Left lung (tissue), 14 donors: ENCODE measurements around the gene RNF32. TPM values are rescaled to one million over a fixed set of nuclear protein-coding genes. Genes with fewer than 3 reads are reported as not detected.

Experiments
- ATAC-seq: fragments of 200-7000 bp; cut with Tn5 transposase; one replicate; pipeline ENCODE4 v1.9.1; 2020; ENCODE audit warnings: moderate library complexity
- DNase-seq, 4 donors: peaks; one replicate each; pipeline ENCODE4 v3.0.0-alpha.2; 2013 to 2020
- H3K27ac ChIP-seq, 2 donors: fragments of 200-600 bp; sonication (generic) in 1 of 2; one replicate each; pipeline versions ENCODE4 v1.5.0 to v1.8.0; 2020 to 2021
- H3K27me3 ChIP-seq, 2 donors: fragments of 200-600 bp; sonication (generic) in 1 of 2; one replicate each; pipeline versions ENCODE4 v1.5.0 to v1.8.0; 2020 to 2021
- H3K36me3 ChIP-seq, 2 donors: fragments of 200-600 bp; sonication (generic) in 1 of 2; one replicate each; pipeline versions ENCODE4 v1.5.0 to v1.8.0; 2020 to 2021
- H3K4me1 ChIP-seq, 2 donors: fragments of 200-600 bp; one replicate each; pipeline ENCODE4 v1.8.0; 2021
- H3K4me3 ChIP-seq, 2 donors: fragments of 200-600 bp; sonication (generic) in 1 of 2; one replicate each; pipeline versions ENCODE4 v1.5.0 to v1.8.0; 2020 to 2021; ENCODE audit warnings: mild to moderate bottlenecking in 1 of 2
- H3K9me3 ChIP-seq, 2 donors: fragments of 200-600 bp; sonication (generic) in 1 of 2; one replicate each; pipeline versions ENCODE4 v1.5.0 to v1.8.0; 2020 to 2021
- intact Hi-C, 2 donors: fragments of 100-400 bp; cut with DNase I; formaldehyde crosslinking; loops; one replicate each; pipeline versions ENCODE4 v1.11.2 to v1.14.2; 2022
- long read RNA-seq, 12 donors: library from polyadenylated mRNA in 2 of 12; unstranded in 2 of 12; transcript quantifications; one replicate each; pipeline ENCODE4 v2.0.0 and lab custom pipeline, GENCODE V29; 2019 to 2026
- polyA plus RNA-seq, 6 donors: library from polyadenylated mRNA; unstranded; fragments of 120-200 nt; gene quantifications; one replicate each; pipeline ENCODE4 v1.2.1, GENCODE V29; 2013; ENCODE audit not compliant: insufficient read length in 6 of 6
- total RNA-seq, 2 donors: library from RNA; stranded (reverse); fragmentation: NEBNext Ultra II Directional; extraction: Animal tissue kit (Norgen Biotek cat#: 25700); gene quantifications; one replicate each; pipeline ENCODE4 v1.2.1, GENCODE V29; 2021
- TF ChIP-seq, protein P1 (sequence below), 2 donors: fragments of 200-600 bp; sonication (generic) in 1 of 2; IDR thresholded peaks; one replicate each; pipeline versions ENCODE4 v1.5.0 to v1.8.0; 2021; ENCODE audit warnings: antibody characterized with exemption in 2 of 2
- donor health status: DM: no; HTN: yes; CAD: no.
- donor health status: DM: no; HTN: no; CAD: no.

Gene RNF32
- 1 to 10 TPM in 1 of 2 donors, under 1 TPM in 1; 0.85 to 2.0 TPM for total RNA-seq
- 1 to 10 TPM; 3.9 to 7.3 (median 5.4) TPM for polyA plus RNA-seq
- long read RNA-seq, donor 1 = 0 reads
- long read RNA-seq, donor 2, partial matches to known transcripts = 14 of 14 reads
- long read RNA-seq, donor 2, other reads (novel, unspliced or antisense) = 0 of 14 reads
- long read RNA-seq, donor 3 = 0 reads
- long read RNA-seq, donor 4 = 0 reads
- long read RNA-seq, donor 5, partial matches to known transcripts = 17 of 17 reads
- long read RNA-seq, donor 5, other reads (novel, unspliced or antisense) = 0 of 17 reads
- long read RNA-seq, donor 6 = 0 reads
- long read RNA-seq, donor 7, partial matches to known transcripts = 8 of 8 reads
- long read RNA-seq, donor 7, other reads (novel, unspliced or antisense) = 0 of 8 reads
- long read RNA-seq, donor 8 = 0 reads
- long read RNA-seq, donor 9 = 0 reads
- long read RNA-seq, donor 10 = 0 reads
- long read RNA-seq, donor 11, partial matches to known transcripts = 11 of 22 reads
- long read RNA-seq, donor 11, other reads (novel, unspliced or antisense) = 11 of 22 reads
- long read RNA-seq, donor 12, partial matches to known transcripts = 0 of 1 reads
- long read RNA-seq, donor 12, other reads (novel, unspliced or antisense) = 0 of 1 reads

GRCh38 chr7:156640257-156640948 lies at the start of gene RNF32:
RNF32 (plus strand) TSS chr7:156640774; CDS start chr7:156643878, 3,104 bp downstream.
- peak; percentile 98 for ATAC-seq
- H3K9me3 ChIP-seq = no peaks in the 10 kb centered on the region
- peak within 1 kb of the TSS; percentile 75 to 87 for H3K27ac ChIP-seq
- no peaks in the 10 kb centered on the region for H3K27me3 ChIP-seq
- H3K4me1 ChIP-seq = peaks cover 4 to 17% of the 10 kb centered on the region in 2 donors
- TF ChIP-seq, protein P1, sequence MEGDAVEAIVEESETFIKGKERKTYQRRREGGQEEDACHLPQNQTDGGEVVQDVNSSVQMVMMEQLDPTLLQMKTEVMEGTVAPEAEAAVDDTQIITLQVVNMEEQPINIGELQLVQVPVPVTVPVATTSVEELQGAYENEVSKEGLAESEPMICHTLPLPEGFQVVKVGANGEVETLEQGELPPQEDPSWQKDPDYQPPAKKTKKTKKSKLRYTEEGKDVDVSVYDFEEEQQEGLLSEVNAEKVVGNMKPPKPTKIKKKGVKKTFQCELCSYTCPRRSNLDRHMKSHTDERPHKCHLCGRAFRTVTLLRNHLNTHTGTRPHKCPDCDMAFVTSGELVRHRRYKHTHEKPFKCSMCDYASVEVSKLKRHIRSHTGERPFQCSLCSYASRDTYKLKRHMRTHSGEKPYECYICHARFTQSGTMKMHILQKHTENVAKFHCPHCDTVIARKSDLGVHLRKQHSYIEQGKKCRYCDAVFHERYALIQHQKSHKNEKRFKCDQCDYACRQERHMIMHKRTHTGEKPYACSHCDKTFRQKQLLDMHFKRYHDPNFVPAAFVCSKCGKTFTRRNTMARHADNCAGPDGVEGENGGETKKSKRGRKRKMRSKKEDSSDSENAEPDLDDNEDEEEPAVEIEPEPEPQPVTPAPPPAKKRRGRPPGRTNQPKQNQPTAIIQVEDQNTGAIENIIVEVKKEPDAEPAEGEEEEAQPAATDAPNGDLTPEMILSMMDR (IDR thresholded peaks at IDR 0.05) = no peak
- intact Hi-C loops = no loop called here
- no peaks in the 10 kb centered on the region for H3K36me3 ChIP-seq
- DNase-seq = peak; percentile 92 to 99 (median 96)
- peak within 1 kb of the TSS; percentile 71 to 76 for H3K4me3 ChIP-seq

GRCh38 chr7:156592155-156592884 lies 48.3 kb upstream of the RNF32 start:
- TF ChIP-seq, protein P1 (IDR thresholded peaks at IDR 0.05) = no peak
- no peak for ATAC-seq
- H3K27ac ChIP-seq = no peak overlapping the region
- H3K4me1 ChIP-seq = no peaks in the 10 kb centered on the region
- H3K9me3 ChIP-seq = peaks cover 0 to 14% of the 10 kb centered on the region in 2 donors
- intact Hi-C loops = no loop called here
- no peak for DNase-seq
- H3K36me3 ChIP-seq = no peaks in the 10 kb centered on the region
- no peak overlapping the region for H3K4me3 ChIP-seq
- no peaks in the 10 kb centered on the region for H3K27me3 ChIP-seq

- ATAC-seq = no peak
- H3K9me3 ChIP-seq = peaks cover 0 to 14% of the 10 kb centered on the region in 2 donors
- no peak for DNase-seq
- no peak overlapping the region for H3K27ac ChIP-seq
- no peak overlapping the region for H3K4me3 ChIP-seq
- H3K4me1 ChIP-seq = no peaks in the 10 kb centered on the region
- TF ChIP-seq, protein P1 (IDR thresholded peaks at IDR 0.05) = no peak
- intact Hi-C loops = no loop called here
- H3K36me3 ChIP-seq = no peaks in the 10 kb centered on the region
- no peaks in the 10 kb centered on the region for H3K27me3 ChIP-seq
These were observed 46.1 kb upstream of the RNF32 start for GRCh38 chr7:156594283-156595080.

DNA sequence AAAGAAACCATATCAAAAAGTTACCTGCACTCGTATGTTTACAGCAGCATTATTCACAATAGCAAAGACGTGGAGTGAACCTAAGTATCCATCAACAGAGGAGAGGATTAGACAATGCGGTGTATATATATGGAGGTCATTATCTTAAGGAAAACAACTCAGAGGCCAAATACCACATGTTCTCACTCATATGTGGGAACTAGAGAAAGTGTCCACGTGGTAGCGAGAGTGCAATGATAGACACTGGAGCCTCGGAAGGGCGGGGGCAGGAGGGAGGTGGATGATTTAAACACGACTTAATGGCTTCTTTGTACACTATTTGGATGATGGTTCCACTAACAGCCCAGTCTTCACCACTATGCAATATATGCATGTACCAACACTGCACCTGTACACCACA lies 40.1 kb upstream of the RNF32 start:
- no peak overlapping the region for H3K27ac ChIP-seq
- TF ChIP-seq, protein P1 (IDR thresholded peaks at IDR 0.05) = no peak
- H3K27me3 ChIP-seq = no peaks in the 10 kb centered on the region
- no peaks in the 10 kb centered on the region for H3K36me3 ChIP-seq
- intact Hi-C loops = no loop called here
- no peak overlapping the region for H3K4me3 ChIP-seq
- ATAC-seq = no peak
- no peak for DNase-seq
- H3K4me1 ChIP-seq = no peaks in the 10 kb centered on the region
- H3K9me3 ChIP-seq = no peaks in the 10 kb centered on the region
